GM12878 (cell line): ENCODE measurements around the gene CDCA3. TPM values are rescaled to one million over a fixed set of nuclear protein-coding genes. Genes with fewer than 3 reads are reported as not detected.
A peak's percentile ranks its signal among the peaks of the same experiment; 100 is the strongest.

Experiments used
- BCL11A ChIP-seq: IDR thresholded peaks from 2 replicates; pipeline ENCODE4 v1.6.1; 2011; ENCODE audit warnings: low read depth, low read length
- E2F4 ChIP-seq: IDR thresholded peaks from 2 replicates; pipeline ENCODE4 v1.6.1; 2012; ENCODE audit warnings: low read depth, low read length, improper control_type of control experiment
- EP300 ChIP-seq, 2 experiments: fragments of 150-350 bp in 1 of 2; IDR thresholded peaks; 2 replicates each; pipeline ENCODE4 v1.6.1; 2011 to 2012; ENCODE audit warnings: low read depth in 2 of 2, low read length in 2 of 2, borderline replicate concordance in 1 of 2, improper control_type of control experiment in 1 of 2, inconsistent platforms in 1 of 2; ENCODE audit not compliant: control insufficient read depth in 1 of 2
- FOXK2 ChIP-seq: fragments of 450-650 bp; IDR thresholded peaks from 2 replicates; pipeline ENCODE4 v1.6.1; 2017; ENCODE audit warnings: mild to moderate bottlenecking, moderate library complexity
- GATAD2B ChIP-seq: fragments of 450-650 bp; conservative IDR thresholded peaks from 2 replicates; pipeline ENCODE4 v1.6.1; 2017; ENCODE audit warnings: low read depth, mild to moderate bottlenecking, moderate library complexity
- HCFC1 ChIP-seq: fragments of 150-350 bp; IDR thresholded peaks from 2 replicates; pipeline ENCODE4 v1.6.1; 2014; ENCODE audit warnings: low read length
- JUND ChIP-seq: IDR thresholded peaks from 2 replicates; pipeline ENCODE4 v1.6.1; 2012; ENCODE audit warnings: low read depth, mild to moderate bottlenecking, low read length, improper control_type of control experiment, moderate library complexity
- KLF5 ChIP-seq: fragments of 450-650 bp; IDR thresholded peaks from 2 replicates; pipeline ENCODE4 v1.6.1; 2014; ENCODE audit warnings: mild to moderate bottlenecking; ENCODE audit not compliant: partially characterized antibody
- LARP7 ChIP-seq: fragments of 450-650 bp; IDR thresholded peaks from 2 replicates; pipeline ENCODE4 v1.6.1; 2017; ENCODE audit warnings: mild to moderate bottlenecking
- MLLT1 ChIP-seq: fragments of 450-650 bp; IDR thresholded peaks from 2 replicates; pipeline ENCODE4 v1.6.1; 2016; ENCODE audit warnings: mild to moderate bottlenecking
- MYC ChIP-seq: IDR thresholded peaks from 2 replicates; pipeline ENCODE4 v1.6.1; 2011; ENCODE audit warnings: mild to moderate bottlenecking, low read length, moderate library complexity, inconsistent platforms; ENCODE audit not compliant: insufficient read depth, insufficient replicate concordance, insufficient read length, severe bottlenecking
- NBN ChIP-seq: fragments of 450-650 bp; IDR thresholded peaks from 2 replicates; pipeline ENCODE4 v1.6.1; 2016
- NFIC ChIP-seq: IDR thresholded peaks from 2 replicates; pipeline ENCODE4 v1.6.1; 2012; ENCODE audit warnings: low read depth, mild to moderate bottlenecking, inconsistent platforms, low read length, moderate library complexity
- NFXL1 ChIP-seq: fragments of 450-650 bp; IDR thresholded peaks from 2 replicates; pipeline ENCODE4 v1.6.1; 2017; ENCODE audit warnings: antibody characterized with exemption, mild to moderate bottlenecking, borderline replicate concordance
- NFYA ChIP-seq: IDR thresholded peaks from 2 replicates; pipeline ENCODE4 v1.6.1; 2011; ENCODE audit warnings: low read depth, mild to moderate bottlenecking, low read length, improper control_type of control experiment, borderline replicate concordance
- PAX5 ChIP-seq: IDR thresholded peaks from 2 replicates; pipeline ENCODE4 v1.6.1; 2011; ENCODE audit warnings: low read depth, low read length, borderline replicate concordance
- PML ChIP-seq: IDR thresholded peaks from 2 replicates; pipeline ENCODE4 v1.6.1; 2012; ENCODE audit warnings: low read length, inconsistent platforms
- POU2F2 ChIP-seq: IDR thresholded peaks from 3 replicates; pipeline ENCODE4 v1.6.1; 2011; ENCODE audit warnings: low read depth, mild to moderate bottlenecking, low read length, borderline replicate concordance
- RB1 ChIP-seq: fragments of 450-650 bp; formaldehyde crosslinking; IDR thresholded peaks from 2 replicates; pipeline ENCODE4 v1.6.1; 2017; ENCODE audit warnings: mild to moderate bottlenecking, borderline replicate concordance
- RUNX3 ChIP-seq: IDR thresholded peaks from 2 replicates; pipeline ENCODE4 v1.6.1; 2012; ENCODE audit warnings: low read length, inconsistent platforms
- TARDBP ChIP-seq: IDR thresholded peaks from 2 replicates; pipeline ENCODE4 v1.6.1; 2016; ENCODE audit warnings: borderline replicate concordance
- TCF7 ChIP-seq: IDR thresholded peaks from 2 replicates; pipeline ENCODE4 v1.6.1; 2014; ENCODE audit warnings: antibody characterized with exemption, borderline replicate concordance
- USF1 ChIP-seq: IDR thresholded peaks from 2 replicates; pipeline ENCODE4 v1.6.1; 2011; ENCODE audit warnings: borderline replicate concordance, low read depth, mild to moderate bottlenecking, moderate library complexity, mixed read lengths, low read length; ENCODE audit not compliant: insufficient read depth; ENCODE audit errors: extremely low read length
- USF2 ChIP-seq: IDR thresholded peaks from 2 replicates; pipeline ENCODE4 v1.6.1; 2011; ENCODE audit warnings: low read depth, low read length, improper control_type of control experiment, borderline replicate concordance
- WRNIP1 ChIP-seq: IDR thresholded peaks from 2 replicates; pipeline ENCODE4 v1.6.1; 2011; ENCODE audit warnings: low read depth, low read length, improper control_type of control experiment, borderline replicate concordance
- YY1 ChIP-seq: IDR thresholded peaks from 2 replicates; pipeline ENCODE4 v1.6.1; 2011; ENCODE audit warnings: low read depth, mild to moderate bottlenecking, low read length
- ZNF207 ChIP-seq: fragments of 450-650 bp; IDR thresholded peaks from 2 replicates; pipeline ENCODE4 v1.6.1; 2014; ENCODE audit warnings: antibody characterized with exemption, mild to moderate bottlenecking, borderline replicate concordance
- polyA plus RNA-seq, 11 experiments: library from polyadenylated mRNA; depleted of rRNA in 4 of 11; unstranded in 6 of 11; stranded (reverse) in 5 of 11; fragments of >200 nt; fragmentation: Nextera tagmentation in 4 of 11; fragmentation: Illumina TruSeq in 1 of 11; extraction: Ambion mirVana in 4 of 11; extraction: Trizol in 1 of 11; gene quantifications; 1 replicate in 1 of 11; 2 replicates in 10 of 11; pipeline versions ENCODE4 v1.2.1 to v1.2.3, GENCODE V29; 2011 to 2016; ENCODE audit warnings: inconsistent platforms in 2 of 11, missing spikeins in 2 of 11, low read depth in 1 of 11
- total RNA-seq, 4 experiments: library from RNA; depleted of rRNA in 3 of 4; stranded (reverse); fragments of >200 nt in 3 of 4; fragmentation: Illumina TruSeq in 1 of 4; extraction: Trizol in 1 of 4; gene quantifications; 2 replicates each; pipeline versions ENCODE4 v1.2.1 to v1.2.3, GENCODE V29; 2013 to 2021

Gene CDCA3
- total and polyA plus RNA-seq, 10 of the 15 experiments (the other 5 are each of a cell fraction or from before 2014, with no cell fraction given), result 34.5 to 148 (median 97.4) TPM

DNA sequence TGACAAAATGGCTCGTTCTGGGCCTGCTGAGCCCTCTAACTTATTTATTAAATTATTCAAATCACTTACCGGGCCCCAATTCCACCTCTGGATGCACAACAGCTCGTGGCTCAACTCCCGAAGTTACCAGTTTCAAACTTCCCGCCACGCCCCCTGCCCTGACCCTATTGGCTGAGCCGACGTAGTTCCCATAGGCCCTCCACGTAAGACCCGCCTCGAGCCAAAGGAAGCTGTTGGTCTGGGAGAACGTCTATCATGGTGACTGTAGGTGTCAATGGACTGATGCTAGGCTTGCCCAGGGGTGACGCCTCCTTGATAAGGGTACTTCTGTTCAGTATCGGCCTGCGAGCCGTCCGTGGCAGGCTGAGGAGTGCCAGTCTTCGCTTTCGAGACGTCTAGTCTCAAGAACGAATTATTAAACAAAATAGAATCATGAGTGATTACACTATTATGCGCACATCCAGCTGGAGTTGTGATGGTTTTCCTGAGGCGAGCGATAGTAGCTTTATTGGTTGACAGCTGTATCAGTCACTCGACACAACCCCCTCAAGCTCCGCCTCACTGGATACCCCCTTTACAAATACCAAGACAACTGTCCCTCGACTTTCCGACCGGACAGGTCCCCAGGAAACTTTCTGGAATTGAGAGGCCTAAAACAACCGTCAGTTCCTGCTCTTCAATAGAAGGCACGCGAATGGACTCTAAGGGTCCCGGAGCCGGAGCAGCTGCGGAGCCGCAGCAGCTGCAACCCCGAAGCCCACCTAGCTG lies at the start of gene CDCA3 (continued):
- TF ChIP-seq WRNIP1 (no peak), RUNX3 (no peak), MYC (no peak), JUND (no peak), TCF7 (no peak), E2F4 (peak; percentile 100), TARDBP (no peak), GATAD2B (peak; percentile 9; the same call in 1 of the 2 replicates), KLF5 (peak; percentile 13), NBN (peak; percentile 59; the same call in 1 of the 2 replicates), BCL11A (no peak), PAX5 (peak; percentile 6; the same call in 1 of the 2 replicates), NFYA (peak; percentile 92), NFIC (no peak), PML (no peak), RB1 (no peak), USF2 (no peak), YY1 (0 out of 2 replicates have a peak, but pooled peaks have one; percentile 20), FOXK2 (no peak), NFXL1 (no peak), EP300 (IDR thresholded peaks at IDR 0.05; ENCODE audit: borderline replicate concordance in 1 of 2, control insufficient read depth in 1 of 2, low read depth in 2 of 2, low read length in 2 of 2) (no peak), HCFC1 (0 out of 2 replicates have a peak, but pooled peaks have one; percentile 30), ZNF207 (no peak), MLLT1 (peak; percentile 55; the same call in 1 of the 2 replicates), USF1 (no peak), LARP7 (no peak), POU2F2 (peak; percentile 80; the same call in 1 of the 3 replicates)
